KBM-7 (cell line): Measurements from ENCODE around the gene CA5B.
"Not testable (repeated sequence)": the region's sequence is repeated elsewhere in the genome, so short reads cannot be mapped to it uniquely, and the experiment has no call there.

Source experiments
- DNase-seq: peaks from one replicate; pipeline ENCODE4 v3.0.0-alpha.2; 2015
- in situ Hi-C: fragments of 300-500 bp; cut with MboI; formaldehyde crosslinking; loops from 2 replicates; pipeline ENCODE4 v1.14.3; 2020; ENCODE audit warnings: low sequenced_read_pairs, low pct_unique_long_range_greater_than_20kb, mixed read lengths

Gene CA5B

DNA sequence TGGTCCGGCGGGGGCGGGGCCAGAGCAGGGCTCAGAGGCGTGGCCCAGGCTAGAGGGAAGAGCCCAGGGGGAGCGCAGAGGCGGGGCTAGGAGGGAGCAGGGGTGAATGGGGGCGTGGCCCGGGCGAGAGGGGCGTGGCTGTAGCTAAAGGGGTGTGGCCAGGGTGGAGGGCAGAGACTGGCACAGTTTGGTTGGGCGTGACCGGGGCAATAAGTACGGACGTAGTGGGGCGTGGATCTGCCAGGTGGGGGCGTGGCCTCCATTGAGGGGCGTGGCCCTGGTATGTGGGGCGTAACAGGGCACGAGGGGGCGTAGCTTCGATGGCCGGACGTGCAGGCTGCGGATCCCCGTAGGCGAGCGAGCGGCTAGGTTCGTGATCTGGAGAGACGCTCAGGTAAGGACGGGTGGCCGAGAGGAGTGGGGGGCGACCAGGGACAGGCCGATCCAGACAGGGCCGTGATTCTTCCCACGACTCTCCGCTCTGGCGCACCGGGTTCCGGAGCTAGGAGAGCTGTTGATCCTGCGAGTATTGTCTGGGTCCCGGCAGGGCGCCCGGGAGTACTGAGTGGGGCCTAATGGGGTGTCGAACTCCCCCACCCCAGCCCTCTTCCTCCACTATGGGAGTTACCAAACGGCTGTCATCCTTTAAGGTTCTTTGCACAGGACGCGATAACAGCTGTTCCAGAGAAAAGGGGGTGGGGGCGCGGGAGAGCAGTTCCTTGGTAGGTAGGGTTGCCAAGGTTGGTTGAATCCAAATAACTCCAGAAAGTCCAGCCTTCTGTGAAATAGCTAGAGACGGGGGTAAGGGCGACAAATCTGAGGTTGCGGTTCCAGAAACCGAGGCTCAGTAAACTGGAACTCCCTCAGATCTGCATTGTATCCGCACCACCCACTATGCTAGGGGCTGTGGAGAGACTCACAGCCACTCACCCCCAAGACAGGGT, at the start of gene CA5B:
TSS of gene CA5B (plus strand) at position 312 of the 944 bp plus-strand sequence. CDS start 11,754 bp downstream, outside the sequence.
- peak; percentile 97 for DNase-seq
- in situ Hi-C loops, result no loop called here

GRCh38 chrX:15694941-15695451, 43.1 kb upstream of the CA5B start:
- in situ Hi-C loops, result no loop called here
- no peak for DNase-seq

- in situ Hi-C loops, result no loop called here
Measured at GRCh38 chrX:15696516-15696915, 41.6 kb upstream of the CA5B start.

GRCh38 chrX:15702488-15703371, 35.3 kb upstream of the CA5B start:
- DNase-seq, result no peak
- in situ Hi-C loops, result no loop called here

More at GRCh38 chrX:15696516-15696915, 41.6 kb upstream of the CA5B start:
- DNase-seq, result no peak

DNA sequence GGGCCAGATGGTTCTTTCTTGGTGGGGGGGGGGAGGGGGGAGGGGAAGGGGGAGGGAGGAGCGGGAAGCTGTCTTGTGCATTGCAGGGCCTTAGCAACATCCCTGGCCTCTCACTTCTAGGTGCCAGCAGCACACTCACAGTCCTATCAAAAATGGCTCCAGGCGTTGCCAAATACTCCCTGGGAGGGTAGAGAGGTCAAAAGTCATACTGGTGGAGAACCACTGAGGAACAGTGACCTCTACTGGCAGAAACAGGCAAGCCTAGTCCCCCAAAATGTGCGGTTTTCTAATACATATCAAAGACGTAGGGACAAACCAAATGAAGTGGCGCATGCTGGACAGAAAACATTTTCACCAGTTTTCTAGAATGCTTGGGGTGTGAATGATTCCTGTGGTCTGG, 34.3 kb upstream of the CA5B start:
- in situ Hi-C loops, DNase-seq: not testable (repeated sequence)

DNA sequence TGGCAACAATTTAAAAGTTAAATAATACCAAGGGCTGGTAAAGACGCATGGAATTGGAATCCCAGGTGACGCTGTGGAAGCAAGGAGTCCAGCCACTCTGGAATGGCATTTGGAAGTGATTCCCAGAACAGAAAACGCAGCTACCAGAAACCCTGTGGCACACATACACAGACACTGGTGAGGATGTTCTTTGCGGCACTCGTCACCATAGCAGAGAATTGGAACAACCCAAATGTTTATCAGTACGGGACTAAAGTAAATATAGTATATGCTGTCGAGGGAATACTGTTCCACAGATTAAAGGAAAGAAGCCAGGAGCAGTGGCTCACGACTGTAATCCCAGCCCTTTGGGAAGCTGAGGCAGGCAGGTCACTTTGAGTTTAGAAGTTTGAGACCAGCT, 33.8 kb upstream of the CA5B start:
- in situ Hi-C loops, DNase-seq: not testable (repeated sequence)

- in situ Hi-C loops, result no loop called here
- DNase-seq, result no peak
Measured at GRCh38 chrX:15714529-15714928, 23.5 kb upstream of the CA5B start.

DNA sequence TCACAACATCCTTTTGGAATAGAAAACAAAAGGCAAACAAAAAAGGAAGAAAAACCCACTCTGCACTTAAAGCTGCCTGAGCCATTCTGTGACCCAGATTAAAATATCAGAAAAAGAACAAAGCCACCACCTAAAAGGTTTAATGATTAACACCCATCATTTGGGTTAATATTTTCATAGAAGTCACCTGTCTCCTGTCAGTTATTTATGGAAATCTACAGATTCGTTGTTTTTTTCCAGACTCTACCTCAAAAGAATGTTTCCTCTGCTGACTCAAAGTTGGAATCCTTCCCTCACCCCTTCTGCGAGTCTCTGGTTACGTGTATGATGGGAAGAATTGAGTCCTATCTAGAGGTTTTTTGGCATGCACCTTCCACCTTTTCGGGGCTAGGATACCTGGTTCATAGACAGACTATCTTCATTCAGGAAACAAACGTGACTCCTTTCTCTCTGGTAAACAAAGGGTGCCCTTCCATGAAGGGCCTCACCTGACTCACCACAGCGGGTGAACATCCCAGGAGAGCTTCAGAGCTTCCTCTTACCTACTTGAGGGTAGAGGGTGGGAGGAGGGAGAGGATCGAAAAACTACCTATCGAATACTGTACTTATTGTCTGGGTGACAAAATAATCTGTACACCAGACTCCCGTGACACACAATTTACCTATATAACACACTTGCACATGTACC, 19.6 kb upstream of the CA5B start:
- in situ Hi-C loops, result no loop called here
- DNase-seq, result no peak

DNA sequence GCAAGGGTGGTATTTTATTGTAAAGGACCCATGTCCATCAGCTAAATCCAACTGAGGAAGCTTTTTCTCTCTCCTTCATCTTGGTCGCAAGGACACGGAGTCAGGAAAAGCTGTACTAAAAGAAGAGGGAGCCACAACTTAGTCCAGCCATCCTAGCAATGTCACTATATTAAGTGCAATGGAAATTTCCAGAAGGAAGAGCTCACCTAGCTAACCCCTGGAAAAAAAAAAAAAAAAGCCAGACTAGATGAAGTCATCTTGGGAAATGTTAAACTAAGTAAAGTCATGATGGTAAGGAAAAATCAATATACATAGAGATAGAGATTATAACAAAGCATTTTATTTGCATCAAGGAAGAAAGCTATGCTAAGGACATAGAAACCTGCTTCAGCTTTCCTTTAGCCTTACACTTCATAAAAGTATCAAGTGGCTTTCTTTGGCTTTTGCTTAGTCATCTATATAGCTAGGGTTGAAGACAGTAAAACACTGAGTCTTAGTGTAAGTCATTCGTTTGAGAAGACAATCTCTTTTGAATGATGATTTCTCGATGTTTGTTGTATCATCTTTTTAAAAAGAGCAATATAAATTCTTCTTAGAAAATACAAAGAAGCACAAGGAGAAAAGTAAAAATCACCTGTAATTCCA, 18.6 kb upstream of the CA5B start:
- no peak for DNase-seq
- in situ Hi-C loops, result no loop called here

DNA sequence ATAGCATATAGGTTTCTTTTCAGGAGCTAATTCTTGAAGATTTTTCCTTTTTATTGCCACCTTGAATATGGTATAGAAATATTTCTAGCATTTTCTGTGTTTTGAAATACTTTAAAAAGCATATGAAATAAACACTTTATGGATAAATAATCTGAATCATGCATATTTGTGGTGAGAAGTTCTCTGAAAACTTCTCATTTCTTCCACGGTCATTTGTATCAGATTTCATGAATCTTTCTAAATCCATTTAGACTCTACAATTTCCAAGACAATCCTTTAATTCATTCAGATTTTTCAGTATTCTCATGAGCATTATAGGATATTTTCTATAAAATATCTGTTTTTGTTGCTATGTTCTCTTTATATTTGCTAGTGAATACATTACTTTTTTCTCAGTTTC, 16.2 kb upstream of the CA5B start:
- in situ Hi-C loops, result no loop called here
- no peak for DNase-seq

- DNase-seq, result no peak
- in situ Hi-C loops, result no loop called here
Measured at GRCh38 chrX:15723887-15724517, 14.1 kb upstream of the CA5B start.

GRCh38 chrX:15724911-15725310, 13.2 kb upstream of the CA5B start:
- DNase-seq, result no peak

GRCh38 chrX:15731368-15731767, 6.7 kb upstream of the CA5B start:
- in situ Hi-C loops, DNase-seq: not testable (repeated sequence)

More at GRCh38 chrX:15724911-15725310, 13.2 kb upstream of the CA5B start:
- in situ Hi-C loops, result no loop called here

GRCh38 chrX:15737190-15737958, 696 bp upstream of the CA5B start:
- DNase-seq, result no peak
- in situ Hi-C loops, result no loop called here

DNA sequence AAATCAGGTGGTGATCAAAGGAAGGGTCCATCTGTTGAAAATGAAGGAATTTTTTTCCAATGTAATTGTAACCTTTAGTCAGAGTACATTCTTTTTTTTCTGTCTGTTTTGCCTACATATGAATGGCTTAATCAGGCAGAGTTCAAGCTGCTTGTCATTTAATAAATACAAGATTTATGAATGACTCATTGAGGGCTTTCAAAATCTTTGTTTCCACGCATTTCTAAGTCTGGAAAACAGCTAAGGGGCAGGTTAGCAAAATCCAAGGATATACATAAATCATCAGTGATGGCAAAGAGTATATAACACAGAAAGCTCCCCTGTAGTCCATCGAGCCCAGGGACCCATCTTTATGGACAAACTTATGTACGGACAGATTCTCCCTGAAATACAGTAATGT, 1.8 kb downstream of the CA5B start:
- in situ Hi-C loops, result no loop called here
- no peak for DNase-seq

DNA sequence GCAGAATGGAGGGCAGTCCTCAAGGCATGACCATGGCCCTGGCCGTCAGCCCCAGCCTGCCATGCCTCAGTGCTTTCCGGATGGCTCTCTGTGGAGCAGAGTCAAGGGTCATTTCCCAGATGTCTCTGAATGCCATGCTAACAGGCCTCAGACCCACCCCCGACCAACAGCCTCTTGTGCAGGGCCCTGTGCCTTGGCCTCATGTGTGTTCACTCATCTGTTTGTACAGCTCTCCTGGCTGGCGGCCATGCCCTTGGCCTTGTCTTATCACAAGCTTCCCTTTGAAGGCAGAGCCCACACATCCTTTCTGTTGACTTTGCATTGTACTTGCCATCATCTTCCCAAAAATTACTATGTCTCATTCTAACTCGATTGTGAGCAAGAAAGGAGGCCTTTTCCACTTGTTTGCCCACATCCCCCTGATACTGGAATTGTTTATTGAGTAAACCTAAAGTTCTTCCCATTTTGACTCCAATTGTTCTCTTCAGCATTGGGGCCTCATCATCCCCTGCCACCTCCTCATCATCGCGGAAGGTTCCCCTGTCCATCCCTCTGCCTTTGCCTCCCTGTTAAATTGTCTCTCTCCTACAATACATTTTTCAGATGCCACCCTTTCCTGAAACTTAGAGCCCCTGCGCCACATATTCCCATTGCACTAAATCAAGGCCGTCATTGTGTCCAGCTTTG, 6.3 kb downstream of the CA5B start:
- in situ Hi-C loops, result no loop called here
- no peak for DNase-seq

DNA sequence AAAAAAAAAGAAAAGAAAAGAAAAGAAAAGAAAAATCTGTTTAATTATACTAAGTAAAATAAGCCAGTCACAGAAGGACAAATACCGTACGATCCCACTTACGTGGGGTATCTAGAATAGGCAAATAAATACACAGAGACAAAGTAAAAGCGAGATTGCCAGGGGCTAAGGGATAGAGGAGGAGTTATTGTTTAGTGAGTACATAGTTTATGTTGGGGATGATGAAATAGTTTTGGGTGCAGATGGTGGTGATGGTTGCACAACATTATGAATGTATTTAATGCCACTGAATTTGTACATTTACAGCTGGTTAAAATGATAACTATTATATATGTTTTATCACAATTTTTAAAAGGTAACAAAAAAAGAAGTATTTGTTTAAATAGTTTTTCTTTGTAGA, 7.1 kb downstream of the CA5B start:
- in situ Hi-C loops, result no loop called here
- no peak for DNase-seq
